ENCODE measurements around the gene NPAS2.

Gene NPAS2

DNA sequence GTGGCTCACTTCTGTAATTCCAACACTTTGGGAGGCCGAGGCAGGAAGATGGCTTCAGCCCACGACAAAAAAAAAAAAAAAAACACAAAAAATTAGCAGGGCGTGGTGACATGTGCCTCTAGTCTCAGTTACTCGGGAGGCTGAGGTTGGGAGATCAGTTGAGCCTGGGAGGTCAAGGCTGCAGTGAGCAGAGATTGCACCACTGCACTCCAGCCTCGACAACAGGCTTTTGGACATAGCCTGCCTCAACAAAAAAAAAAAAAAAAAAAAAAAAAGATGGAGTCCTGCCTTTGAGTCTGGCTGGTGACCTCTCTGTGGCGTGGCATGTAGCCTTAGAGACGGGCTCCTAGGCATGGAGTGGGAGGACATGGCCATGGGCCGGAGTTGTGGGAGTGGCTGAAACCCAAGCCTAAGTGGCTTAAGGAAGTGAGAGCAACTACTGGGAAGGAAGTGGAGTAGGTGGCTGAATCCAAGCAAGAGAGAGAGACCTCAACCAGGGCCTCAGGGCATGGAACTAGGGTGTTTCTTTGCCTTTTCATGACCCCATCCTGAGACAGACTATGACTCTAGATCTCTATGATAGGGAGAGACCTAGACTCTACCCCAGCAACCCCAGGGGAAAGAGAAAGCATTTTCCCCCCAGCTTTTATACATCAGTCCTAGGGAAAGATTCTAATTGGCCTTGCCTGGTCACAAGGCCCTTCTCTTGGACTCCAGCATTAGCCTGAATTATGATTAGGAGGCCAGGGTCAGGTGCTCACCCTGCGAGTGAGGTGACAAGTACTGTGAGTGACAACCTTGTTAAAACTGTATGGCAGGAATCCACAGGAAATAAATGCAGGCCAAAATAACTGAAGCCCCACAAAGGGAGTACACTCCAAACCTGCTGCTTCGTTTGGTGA lies 34.2 kb downstream of the NPAS2 start:
- WGBS, 2 experiments (ENCODE audit: insufficient coverage in 2 of 2), result 91 to 93% methylated on average over 6 to 9 of the region's 10 CpGs
- Histone ChIP-seq H3K9me3 (ENCODE audit: control insufficient read depth, low read length) (no peaks in the 10 kb centered on the region), H3K27ac (ENCODE audit: low read depth, low read length, severe bottlenecking) (no peak overlapping the region), H3K4me1 (ENCODE audit: control insufficient read depth, insufficient read depth, low read length, poor library complexity, severe bottlenecking) (no peaks in the 10 kb centered on the region), H3K36me3 (ENCODE audit: control insufficient read depth, insufficient read depth, low read length) (no peaks in the 10 kb centered on the region), H3K4me3 (ENCODE audit: extremely low read depth, insufficient read depth, low read length, poor library complexity, severe bottlenecking) (no peak overlapping the region)

DNA sequence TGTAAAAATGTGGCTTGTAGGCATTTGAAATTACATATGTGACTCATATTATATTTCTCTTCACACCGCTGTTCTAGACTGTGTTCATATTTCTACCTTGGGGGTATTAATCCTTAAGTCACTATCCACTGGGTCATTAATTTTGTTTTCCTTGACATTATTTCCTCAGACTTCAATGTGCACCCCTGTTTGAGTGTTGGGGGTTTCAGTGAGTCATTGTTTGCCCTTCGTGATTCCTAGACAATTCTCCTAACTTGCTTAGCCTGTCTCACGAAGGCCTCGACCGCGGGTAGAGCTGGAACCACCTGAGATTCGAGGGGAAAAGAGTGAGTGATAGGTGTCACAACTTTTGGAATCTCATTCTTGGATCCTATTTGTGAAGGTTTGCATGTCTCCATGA lies 35.1 kb downstream of the NPAS2 start:
- WGBS, 2 experiments (ENCODE audit: insufficient coverage in 2 of 2), result 60 to 97% methylated on average over 1 to 5 of the region's 7 CpGs
- H3K27ac ChIP-seq (ENCODE audit: low read depth, low read length, severe bottlenecking), result no peak overlapping the region

DNA sequence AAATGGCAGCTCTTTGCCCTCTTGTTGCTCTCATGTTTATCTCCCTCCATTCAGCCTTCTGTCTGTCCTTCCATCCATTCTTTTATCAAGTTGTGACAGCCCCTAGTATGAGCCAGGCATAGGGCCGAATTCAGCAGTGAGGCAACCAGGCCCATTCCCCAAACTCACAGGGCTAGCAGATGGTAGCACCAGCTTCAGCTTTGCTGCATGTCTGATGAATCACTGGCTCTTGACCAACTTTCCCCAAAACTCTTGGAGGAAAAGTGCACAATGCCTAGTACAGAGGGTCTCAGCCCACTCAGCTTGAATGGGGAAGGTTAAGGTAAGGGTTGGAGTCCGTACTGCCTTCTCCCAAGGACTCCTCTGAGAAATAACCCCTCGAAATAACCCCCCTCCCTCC lies 35.7 kb downstream of the NPAS2 start:
- Histone ChIP-seq H3K36me3 (ENCODE audit: control insufficient read depth, insufficient read depth, low read length) (no peaks in the 10 kb centered on the region), H3K27ac (ENCODE audit: low read depth, low read length, severe bottlenecking) (no peak overlapping the region), H3K4me1 (ENCODE audit: control insufficient read depth, insufficient read depth, low read length, poor library complexity, severe bottlenecking) (no peaks in the 10 kb centered on the region), H3K9me3 (ENCODE audit: control insufficient read depth, low read length) (no peaks in the 10 kb centered on the region), H3K4me3 (ENCODE audit: extremely low read depth, insufficient read depth, low read length, poor library complexity, severe bottlenecking) (no peak overlapping the region)
- 100% methylated on average over 1 of the region's 3 CpGs for WGBS, 2 experiments (ENCODE audit: insufficient coverage in 2 of 2)

More for the DNA sequence above, 35.1 kb downstream of the NPAS2 start:
- Histone ChIP-seq H3K36me3 (ENCODE audit: control insufficient read depth, insufficient read depth, low read length) (no peaks in the 10 kb centered on the region), H3K9me3 (ENCODE audit: control insufficient read depth, low read length) (no peaks in the 10 kb centered on the region), H3K4me1 (ENCODE audit: control insufficient read depth, insufficient read depth, low read length, poor library complexity, severe bottlenecking) (no peaks in the 10 kb centered on the region), H3K4me3 (ENCODE audit: extremely low read depth, insufficient read depth, low read length, poor library complexity, severe bottlenecking) (no peak overlapping the region)

DNA sequence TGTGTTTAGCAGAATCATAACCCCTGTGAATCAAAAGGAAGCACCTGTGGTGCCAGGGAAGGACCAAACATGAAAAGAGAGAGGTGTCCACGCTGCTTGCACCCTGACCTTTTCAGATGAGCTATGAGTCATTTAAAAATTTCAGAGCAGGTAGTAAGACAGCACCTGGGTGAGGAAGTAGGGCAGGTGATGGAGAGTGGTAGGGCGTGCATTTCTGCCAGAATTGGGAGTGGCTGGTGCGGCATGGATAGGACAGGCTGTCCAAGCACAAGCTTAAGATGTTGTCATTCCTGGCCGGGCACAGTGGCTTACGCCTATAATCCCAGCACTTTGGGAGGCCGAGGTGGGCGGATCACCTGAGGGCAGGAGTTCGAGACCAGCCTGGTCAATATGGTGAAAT lies 36.8 kb downstream of the NPAS2 start:
- 86 to 88% methylated on average over 7 of the region's 8 CpGs for WGBS, 2 experiments (ENCODE audit: insufficient coverage in 2 of 2)
- Histone ChIP-seq H3K36me3 (ENCODE audit: control insufficient read depth, insufficient read depth, low read length) (no peaks in the 10 kb centered on the region), H3K9me3 (ENCODE audit: control insufficient read depth, low read length) (no peaks in the 10 kb centered on the region), H3K4me1 (ENCODE audit: control insufficient read depth, insufficient read depth, low read length, poor library complexity, severe bottlenecking) (no peaks in the 10 kb centered on the region), H3K4me3 (ENCODE audit: extremely low read depth, insufficient read depth, low read length, poor library complexity, severe bottlenecking) (no peak overlapping the region), H3K27ac (ENCODE audit: low read depth, low read length, severe bottlenecking) (no peak overlapping the region)

DNA sequence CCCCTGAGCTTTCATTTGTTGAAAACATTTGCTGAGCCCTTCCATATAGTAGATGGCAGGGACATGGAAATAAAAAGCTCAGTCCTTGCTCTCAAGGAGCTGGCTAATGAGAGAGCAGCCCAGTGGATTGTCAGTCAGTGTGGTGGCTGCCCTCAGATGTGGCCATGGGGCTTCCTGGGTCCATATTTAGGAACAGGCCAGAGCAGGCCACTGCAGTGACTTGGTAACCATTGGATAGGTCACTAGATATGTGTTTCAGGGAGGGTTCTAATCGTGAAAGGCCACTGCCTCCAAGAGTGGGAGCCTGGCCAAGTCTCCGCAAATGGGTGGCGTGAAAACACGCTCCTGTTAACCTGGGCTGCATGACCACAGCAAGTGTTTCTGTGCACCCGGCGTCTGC lies 37.4 kb downstream of the NPAS2 start:
- H3K4me3 ChIP-seq (ENCODE audit: extremely low read depth, insufficient read depth, low read length, poor library complexity, severe bottlenecking), result no peak overlapping the region
- H3K36me3 ChIP-seq (ENCODE audit: control insufficient read depth, insufficient read depth, low read length), result no peaks in the 10 kb centered on the region

DNA sequence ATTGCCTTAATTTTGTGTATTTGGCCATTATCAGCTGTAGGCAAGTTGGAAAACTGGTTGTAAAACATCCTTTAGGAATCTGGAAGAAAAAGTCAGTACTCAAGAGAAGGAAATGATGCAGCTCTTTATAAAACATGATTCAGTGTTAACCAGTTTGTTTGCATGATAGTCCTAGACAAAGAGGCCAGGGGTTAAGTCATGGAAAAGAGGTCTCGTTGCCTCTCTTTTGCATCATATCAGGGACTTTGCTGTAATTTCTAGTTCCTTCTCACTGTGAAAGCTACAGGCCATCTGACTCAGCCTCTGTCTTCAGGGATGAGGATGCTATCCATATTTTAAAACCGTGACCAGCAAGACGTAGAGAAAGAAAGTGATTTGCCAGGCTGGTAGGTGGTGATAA lies 38.0 kb downstream of the NPAS2 start:
- Histone ChIP-seq H3K27ac (ENCODE audit: low read depth, low read length, severe bottlenecking) (no peak overlapping the region), H3K4me1 (ENCODE audit: control insufficient read depth, insufficient read depth, low read length, poor library complexity, severe bottlenecking) (no peaks in the 10 kb centered on the region), H3K9me3 (ENCODE audit: control insufficient read depth, low read length) (no peaks in the 10 kb centered on the region), H3K4me3 (ENCODE audit: extremely low read depth, insufficient read depth, low read length, poor library complexity, severe bottlenecking) (no peak overlapping the region), H3K36me3 (ENCODE audit: control insufficient read depth, insufficient read depth, low read length) (no peaks in the 10 kb centered on the region)
- WGBS, 2 experiments (ENCODE audit: insufficient coverage in 2 of 2), result 100% methylated on average over 1 to 3 of the region's 3 CpGs

More for the DNA sequence above, 37.4 kb downstream of the NPAS2 start:
- no peaks in the 10 kb centered on the region for H3K9me3 ChIP-seq (ENCODE audit: control insufficient read depth, low read length)
- H3K4me1 ChIP-seq (ENCODE audit: control insufficient read depth, insufficient read depth, low read length, poor library complexity, severe bottlenecking), result no peaks in the 10 kb centered on the region
- WGBS, 2 experiments (ENCODE audit: insufficient coverage in 2 of 2), result 95 to 100% methylated on average over 4 to 6 of the region's 6 CpGs
- H3K27ac ChIP-seq (ENCODE audit: low read depth, low read length, severe bottlenecking), result no peak overlapping the region

DNA sequence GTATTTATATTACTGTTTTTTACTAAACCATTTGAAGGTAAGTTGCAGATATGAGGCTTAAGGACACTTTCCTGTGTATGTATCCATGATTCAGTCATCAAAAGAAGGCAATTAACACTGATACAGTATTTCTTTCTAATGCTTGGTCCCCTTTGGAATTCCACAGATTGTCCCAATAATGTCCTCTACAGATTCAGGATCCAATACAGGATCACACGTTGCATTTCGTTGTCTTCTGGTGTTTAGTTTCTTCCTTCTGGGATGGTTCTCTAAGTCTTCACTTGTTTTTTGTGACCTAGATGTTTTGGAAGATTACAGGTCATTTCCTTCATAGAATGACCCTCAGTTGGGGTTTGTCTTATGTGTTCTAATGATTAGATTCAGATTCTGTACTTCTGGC lies 40.0 kb downstream of the NPAS2 start:
- no CpG with 5 or more reads among the region's 2 CpGs for WGBS, 2 experiments (ENCODE audit: insufficient coverage in 2 of 2)
- Histone ChIP-seq H3K36me3 (ENCODE audit: control insufficient read depth, insufficient read depth, low read length) (no peaks in the 10 kb centered on the region), H3K9me3 (ENCODE audit: control insufficient read depth, low read length) (no peaks in the 10 kb centered on the region), H3K4me1 (ENCODE audit: control insufficient read depth, insufficient read depth, low read length, poor library complexity, severe bottlenecking) (no peaks in the 10 kb centered on the region), H3K4me3 (ENCODE audit: extremely low read depth, insufficient read depth, low read length, poor library complexity, severe bottlenecking) (no peak overlapping the region), H3K27ac (ENCODE audit: low read depth, low read length, severe bottlenecking) (no peak overlapping the region)

DNA sequence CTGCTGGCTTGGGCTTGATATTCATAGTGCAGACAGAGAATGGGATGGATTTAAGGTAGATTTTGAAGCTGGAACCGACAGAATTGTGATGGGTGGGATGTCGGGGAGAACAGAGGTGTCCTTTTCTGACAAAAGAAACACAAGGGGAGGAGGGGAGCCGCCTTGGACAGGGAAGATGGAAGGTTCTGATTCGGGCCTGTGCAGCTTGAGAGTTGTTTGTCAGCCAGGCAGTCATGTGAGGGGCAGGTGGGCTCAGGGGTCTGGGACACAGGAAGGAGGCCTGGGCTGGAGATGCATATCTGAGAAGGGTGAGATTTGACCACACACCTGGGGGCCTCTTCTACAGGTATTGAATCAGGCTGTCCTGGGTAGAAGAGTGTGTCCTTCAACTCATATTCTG lies 41.4 kb downstream of the NPAS2 start:
- Histone ChIP-seq H3K36me3 (ENCODE audit: control insufficient read depth, insufficient read depth, low read length) (no peaks in the 10 kb centered on the region), H3K27ac (ENCODE audit: low read depth, low read length, severe bottlenecking) (no peak overlapping the region), H3K4me1 (ENCODE audit: control insufficient read depth, insufficient read depth, low read length, poor library complexity, severe bottlenecking) (no peaks in the 10 kb centered on the region), H3K4me3 (ENCODE audit: extremely low read depth, insufficient read depth, low read length, poor library complexity, severe bottlenecking) (no peak overlapping the region), H3K9me3 (ENCODE audit: control insufficient read depth, low read length) (no peaks in the 10 kb centered on the region)
- 87 to 91% methylated on average over 4 of the region's 4 CpGs for WGBS, 2 experiments (ENCODE audit: insufficient coverage in 2 of 2)

DNA sequence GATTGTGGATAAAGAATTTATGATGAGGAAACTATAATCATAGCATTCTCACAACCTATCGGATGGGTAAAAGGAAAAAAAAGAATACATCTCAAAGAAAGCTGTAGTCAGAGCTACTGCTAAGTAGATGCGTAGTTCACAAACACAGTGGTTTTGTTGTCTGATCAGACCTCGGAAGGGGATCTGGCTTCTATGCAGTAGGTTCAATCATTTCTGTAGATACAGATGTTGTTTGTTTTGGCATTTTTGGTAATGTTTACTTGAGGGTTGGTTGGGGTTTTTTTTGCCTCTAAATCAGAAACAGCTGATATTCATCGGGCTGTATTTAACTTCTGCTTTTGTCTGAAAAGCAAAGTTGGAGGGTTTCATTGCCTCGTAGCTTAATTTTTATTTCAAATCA lies 42.1 kb downstream of the NPAS2 start:
- Histone ChIP-seq H3K9me3 (ENCODE audit: control insufficient read depth, low read length) (no peaks in the 10 kb centered on the region), H3K27ac (ENCODE audit: low read depth, low read length, severe bottlenecking) (no peak overlapping the region), H3K4me1 (ENCODE audit: control insufficient read depth, insufficient read depth, low read length, poor library complexity, severe bottlenecking) (no peaks in the 10 kb centered on the region), H3K36me3 (ENCODE audit: control insufficient read depth, insufficient read depth, low read length) (no peaks in the 10 kb centered on the region), H3K4me3 (ENCODE audit: extremely low read depth, insufficient read depth, low read length, poor library complexity, severe bottlenecking) (no peak overlapping the region)
- 96 to 98% methylated on average over 4 to 5 of the region's 5 CpGs for WGBS, 2 experiments (ENCODE audit: insufficient coverage in 2 of 2)

DNA sequence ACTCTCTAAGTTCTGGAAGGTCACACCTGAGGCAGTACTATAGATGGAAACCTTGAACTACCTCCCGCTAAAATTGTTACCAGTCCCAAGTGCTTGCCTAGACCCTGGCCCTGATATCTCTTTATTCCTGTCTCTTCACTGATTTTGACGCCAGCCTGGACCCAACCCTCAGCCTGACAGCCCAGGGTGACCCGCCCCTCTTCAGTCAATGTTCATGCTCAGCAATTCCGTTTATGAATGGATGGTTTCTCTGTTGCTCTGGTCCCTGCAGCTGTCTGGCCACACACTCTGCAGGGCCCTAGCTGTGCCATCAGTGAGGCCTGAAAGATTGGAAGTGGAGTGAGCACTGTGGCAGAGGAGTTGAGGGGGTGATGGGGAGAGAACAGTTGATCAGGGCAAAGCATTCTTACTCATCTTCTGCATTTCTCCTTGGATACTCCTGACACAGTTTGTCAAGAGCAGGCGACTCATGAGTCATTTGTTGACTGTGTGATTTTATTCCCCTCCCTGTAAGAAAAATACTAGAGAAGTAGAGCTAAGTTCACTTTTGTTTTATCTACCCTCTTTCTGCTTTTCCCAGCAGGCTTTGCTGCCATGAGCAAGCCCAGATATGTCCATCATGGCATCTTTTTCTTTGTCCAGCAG lies 46.0 kb downstream of the NPAS2 start:
- Histone ChIP-seq H3K27ac (ENCODE audit: low read depth, low read length, severe bottlenecking) (no peak overlapping the region), H3K4me1 (ENCODE audit: control insufficient read depth, insufficient read depth, low read length, poor library complexity, severe bottlenecking) (no peaks in the 10 kb centered on the region), H3K9me3 (ENCODE audit: control insufficient read depth, low read length) (peaks cover 5% of the 10 kb centered on the region), H3K36me3 (ENCODE audit: control insufficient read depth, insufficient read depth, low read length) (no peaks in the 10 kb centered on the region), H3K4me3 (ENCODE audit: extremely low read depth, insufficient read depth, low read length, poor library complexity, severe bottlenecking) (no peak overlapping the region)
- WGBS, 2 experiments (ENCODE audit: insufficient coverage in 2 of 2), result 90 to 97% methylated on average over 4 of the region's 5 CpGs

DNA sequence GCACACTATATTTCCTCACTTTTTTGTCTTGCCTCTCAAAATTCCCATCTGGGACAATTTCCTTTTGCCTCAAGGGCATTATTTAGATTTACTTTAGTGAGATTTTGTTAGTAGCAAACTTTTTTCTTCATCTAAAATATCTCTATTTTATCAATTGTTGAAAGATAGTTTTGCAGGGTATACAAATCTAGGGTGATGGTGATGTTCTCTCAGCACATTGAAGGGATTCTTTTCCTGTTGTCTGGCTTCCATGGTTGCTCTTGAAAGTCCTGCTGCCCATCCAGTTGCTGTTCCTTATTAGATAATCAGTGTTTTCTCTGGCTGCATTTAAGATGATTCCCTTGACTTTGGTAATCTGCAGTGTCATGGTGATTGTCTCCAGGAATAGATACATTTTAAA lies 48.1 kb downstream of the NPAS2 start:
- Histone ChIP-seq H3K36me3 (ENCODE audit: control insufficient read depth, insufficient read depth, low read length) (no peaks in the 10 kb centered on the region), H3K4me3 (ENCODE audit: extremely low read depth, insufficient read depth, low read length, poor library complexity, severe bottlenecking) (no peak overlapping the region), H3K9me3 (ENCODE audit: control insufficient read depth, low read length) (peaks cover 5% of the 10 kb centered on the region), H3K4me1 (ENCODE audit: control insufficient read depth, insufficient read depth, low read length, poor library complexity, severe bottlenecking) (no peaks in the 10 kb centered on the region), H3K27ac (ENCODE audit: low read depth, low read length, severe bottlenecking) (no peak overlapping the region)
